Measurements from ENCODE around the gene WDR45.
A peak's percentile ranks its signal among the peaks of the same experiment; 100 is the strongest.

Gene WDR45

DNA sequence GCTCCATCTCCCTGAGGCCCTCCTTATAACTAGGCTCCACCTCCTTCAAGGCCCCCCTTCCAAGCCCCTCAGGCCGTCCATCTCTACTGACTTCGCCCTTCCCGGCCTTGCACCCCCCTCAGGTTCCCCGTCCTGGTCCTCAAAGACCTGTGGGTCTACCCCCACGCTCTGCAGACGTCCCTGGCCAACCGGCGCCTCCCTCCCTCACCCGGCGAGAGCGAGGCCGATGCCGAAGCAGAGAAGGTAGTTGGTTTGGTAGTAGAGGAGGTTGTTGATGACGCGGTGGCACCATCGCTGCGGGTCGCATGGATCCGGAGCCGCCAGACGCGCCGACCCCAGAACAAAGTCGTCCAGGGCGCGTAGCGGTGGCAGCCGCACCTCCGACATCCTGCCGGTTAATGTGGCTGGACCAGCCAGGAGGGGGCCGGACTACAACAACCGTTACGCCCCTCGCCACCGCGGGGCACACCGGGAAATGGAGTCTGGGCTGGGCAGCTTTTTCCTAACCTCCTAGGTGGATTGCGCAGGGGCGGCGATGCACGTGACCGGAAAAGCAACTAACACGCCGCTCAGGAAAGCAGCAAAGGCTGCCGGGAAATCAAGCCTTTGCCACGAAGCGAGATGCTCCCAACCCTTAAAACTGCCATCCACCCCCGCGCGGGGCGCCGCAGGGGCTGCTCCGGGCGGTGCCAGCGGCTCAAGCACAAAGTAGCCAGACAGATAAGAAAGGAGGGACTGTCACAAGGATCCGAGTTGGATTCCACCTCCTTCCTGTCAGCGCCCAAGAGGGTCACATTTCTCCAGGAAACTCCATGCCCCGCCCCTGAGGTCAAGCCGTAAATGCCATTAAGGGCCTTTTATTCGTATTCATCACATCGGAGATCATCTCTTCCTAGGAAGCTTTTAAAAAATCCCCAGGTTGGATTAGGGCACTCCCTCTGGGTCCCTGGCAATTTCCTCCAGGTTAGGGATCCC, 5.8 kb downstream of the WDR45 start, which contains the start of gene PRAF2:
Gene PRAF2 (minus strand): TSS at position 402 of the 975 bp plus-strand sequence. CDS start 15 bp downstream, at position 387.
- peak; percentile 82 for DNase-seq

DNA sequence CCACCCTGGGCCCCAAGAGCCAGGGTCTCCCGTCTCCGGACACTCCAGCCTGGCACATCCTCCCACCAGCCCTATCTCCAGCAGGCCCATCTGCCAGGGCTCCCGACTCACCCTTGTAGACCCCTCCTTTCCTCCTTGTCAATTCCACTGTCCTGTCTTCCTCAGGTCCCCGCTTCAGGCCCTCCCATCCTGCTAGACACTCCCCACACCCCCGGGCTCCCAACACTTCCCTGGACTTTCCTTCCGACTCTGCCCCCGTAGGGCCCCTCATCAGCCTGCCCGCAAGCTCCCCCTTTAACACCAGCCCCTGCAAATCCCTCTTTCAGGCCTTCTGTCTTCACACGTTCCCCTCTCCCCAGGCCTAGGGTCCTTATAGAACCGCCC, 7.0 kb downstream of the WDR45 start:
- no peak for DNase-seq

DNA sequence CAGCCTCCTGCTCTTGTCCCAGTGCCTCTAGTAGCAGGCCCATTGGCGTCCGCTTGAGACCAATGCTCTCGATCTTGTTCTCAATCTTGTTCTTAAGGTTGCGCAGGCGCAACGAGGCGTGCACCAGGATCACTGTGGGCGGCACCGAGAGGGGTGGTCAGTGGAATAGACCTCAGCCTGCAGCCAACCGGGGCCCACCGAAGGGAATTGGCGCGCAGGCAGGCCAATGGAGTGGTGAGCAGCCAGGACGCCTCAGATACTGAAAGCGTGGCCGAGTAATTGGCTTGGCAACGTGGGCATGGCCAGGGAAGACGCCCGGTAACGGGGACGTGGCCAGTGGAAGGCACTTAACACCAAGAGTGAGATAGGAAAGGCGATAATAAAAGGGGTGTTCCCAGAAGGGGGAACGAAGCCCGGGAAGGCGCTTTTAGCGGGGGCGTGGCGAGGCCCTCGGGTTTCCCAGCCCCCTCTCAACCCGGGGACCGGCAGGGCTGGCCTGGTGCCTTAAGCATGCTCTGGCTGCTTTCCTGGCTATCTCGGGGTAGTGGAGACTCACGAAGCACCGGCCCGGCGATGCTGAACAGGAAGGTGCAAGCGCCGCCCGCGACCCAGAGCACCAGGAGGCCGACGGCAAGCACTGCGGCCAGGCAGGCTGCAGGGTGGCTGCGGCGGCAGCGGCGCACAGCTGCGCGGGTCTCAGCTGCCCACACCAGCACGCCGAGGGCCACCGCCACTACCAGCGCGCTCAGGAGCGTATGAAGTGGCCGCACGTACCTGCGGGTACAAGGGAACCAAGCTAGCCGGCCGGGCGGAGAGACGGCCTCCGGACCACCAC, 7.6 kb downstream of the WDR45 start:
- no peak for DNase-seq

DNA sequence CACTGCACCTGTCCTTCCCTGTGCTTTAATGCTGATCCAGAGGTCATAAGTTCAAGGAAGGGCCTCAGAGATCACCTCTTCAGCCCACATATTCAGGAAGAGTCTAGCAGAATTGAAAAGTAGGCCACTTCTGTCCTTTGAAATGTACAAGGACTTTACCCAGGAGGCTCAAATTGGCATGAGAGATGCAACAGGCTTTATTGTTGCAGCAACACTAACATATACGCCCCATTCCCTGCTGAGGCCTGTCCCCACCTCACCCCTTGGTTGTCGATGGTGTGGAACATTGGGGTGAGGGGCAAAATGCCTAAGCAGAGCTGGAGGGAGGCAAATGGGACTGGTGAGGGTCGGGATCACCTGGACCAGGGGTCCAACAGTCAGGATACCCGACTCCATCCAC, 8.7 kb downstream of the WDR45 start:
- no peak for DNase-seq

DNA sequence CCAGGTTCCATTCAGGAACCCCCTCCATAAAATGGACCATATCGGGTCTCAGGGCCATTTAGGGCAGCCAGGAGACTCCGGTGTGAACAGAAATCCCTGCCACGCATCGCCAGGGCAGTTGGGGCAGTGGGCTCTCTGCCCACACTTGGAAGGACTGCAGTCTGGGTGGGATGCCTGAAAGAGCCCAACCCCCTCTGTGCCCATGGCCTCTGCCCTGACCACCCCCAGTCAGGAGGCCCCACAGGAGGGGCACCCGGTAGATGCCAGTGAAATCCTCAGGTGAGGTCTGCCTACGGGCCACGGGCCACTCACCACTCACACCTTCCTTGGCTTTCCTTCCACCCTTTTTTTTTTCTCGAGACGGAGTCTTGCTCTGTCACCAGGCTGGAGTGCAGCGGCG, 10.6 kb downstream of the WDR45 start:
- no peak for DNase-seq

DNA sequence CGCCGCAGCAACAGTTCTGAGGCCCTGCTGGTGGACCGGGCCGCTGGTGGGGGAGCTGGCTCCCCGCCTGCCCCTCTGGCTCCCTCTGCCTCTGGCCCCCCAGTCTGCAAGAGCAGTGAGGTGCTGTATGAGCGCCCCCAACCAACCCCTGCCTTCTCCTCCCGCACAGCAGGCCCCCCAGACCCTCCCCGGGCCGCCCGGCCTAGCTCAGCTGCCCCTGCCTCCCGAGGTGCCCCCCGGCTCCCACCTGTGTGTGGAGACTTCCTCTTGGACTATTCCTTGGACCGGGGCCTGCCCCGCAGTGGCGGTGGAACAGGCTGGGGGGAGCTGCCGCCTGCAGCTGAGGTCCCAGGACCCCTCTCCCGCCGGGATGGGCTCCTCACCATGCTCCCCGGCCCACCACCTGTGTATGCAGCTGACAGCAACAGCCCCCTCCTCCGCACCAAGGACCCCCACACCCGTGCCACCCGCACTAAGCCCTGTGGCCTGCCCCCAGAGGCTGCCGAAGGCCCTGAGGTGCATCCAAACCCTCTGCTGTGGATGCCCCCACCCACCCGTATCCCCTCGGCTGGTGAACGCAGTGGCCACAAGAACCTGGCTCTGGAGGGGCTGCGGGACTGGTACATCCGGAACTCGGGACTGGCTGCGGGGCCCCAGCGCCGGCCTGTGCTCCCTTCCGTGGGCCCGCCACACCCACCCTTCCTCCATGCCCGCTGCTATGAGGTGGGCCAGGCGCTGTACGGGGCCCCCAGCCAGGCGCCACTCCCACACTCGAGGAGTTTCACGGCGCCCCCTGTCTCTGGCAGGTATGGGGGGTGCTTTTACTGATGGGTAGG, 12.2 kb downstream of the WDR45 start:
- no peak for DNase-seq

DNA sequence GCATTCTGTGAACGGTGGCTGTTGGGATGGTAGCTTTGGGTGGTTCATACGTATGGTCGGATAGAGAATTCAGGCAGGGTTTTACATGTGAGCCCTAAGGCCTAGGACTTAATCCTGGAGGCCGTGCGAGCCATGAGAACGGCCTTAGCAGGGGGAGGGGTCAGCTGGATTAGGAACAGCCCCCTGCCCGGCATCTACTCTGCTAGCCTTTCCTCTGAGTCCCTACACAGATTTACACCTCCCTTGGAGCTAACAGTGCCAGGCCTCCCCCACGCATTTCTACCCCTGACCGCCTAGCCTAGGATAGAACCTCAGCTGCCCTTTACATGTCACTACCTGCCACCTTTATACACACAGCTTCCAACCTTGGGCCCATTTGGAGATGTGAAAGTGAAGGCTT, 13.0 kb downstream of the WDR45 start:
- no peak for DNase-seq

DNA sequence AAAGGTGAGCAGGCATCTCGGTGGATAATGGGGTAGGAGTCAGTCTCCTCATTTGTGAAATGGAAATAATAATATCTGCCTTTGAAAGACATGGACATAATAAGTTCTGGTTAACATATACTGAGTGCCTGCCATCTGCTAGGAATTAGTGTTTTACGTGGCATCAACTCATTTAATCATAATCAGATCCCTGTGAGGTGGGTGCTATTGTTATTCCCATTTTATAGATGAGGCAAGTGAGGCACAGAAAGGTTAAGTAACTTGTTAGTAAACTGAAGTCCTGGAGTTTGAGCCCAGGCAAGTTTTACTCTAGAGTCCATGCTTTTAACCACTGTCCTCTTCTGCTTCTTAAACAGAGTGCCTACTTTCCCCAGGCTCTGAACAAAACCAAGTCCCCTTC, 13.4 kb downstream of the WDR45 start:
- DNase-seq: no peak

DNA sequence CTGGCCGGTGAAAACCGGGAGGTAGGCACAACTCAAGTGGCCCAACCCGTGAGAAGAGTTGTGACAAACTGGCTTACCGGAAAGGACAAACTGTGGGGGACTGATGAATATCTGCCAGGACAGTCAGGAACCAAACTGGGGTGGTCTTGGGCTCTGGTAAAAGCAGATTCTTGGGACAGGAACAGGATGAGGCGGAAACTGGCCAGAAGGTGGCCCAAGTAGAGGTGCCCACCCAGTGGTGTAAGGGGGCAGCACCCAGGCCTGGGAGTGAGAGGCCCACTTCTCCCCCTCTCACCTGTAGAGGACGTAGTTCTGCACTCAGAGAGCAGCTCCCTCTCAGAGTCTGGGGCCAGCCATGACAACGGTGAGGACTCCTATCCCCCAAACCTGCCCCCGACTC, 15.0 kb downstream of the WDR45 start:
- no peak for DNase-seq

DNA sequence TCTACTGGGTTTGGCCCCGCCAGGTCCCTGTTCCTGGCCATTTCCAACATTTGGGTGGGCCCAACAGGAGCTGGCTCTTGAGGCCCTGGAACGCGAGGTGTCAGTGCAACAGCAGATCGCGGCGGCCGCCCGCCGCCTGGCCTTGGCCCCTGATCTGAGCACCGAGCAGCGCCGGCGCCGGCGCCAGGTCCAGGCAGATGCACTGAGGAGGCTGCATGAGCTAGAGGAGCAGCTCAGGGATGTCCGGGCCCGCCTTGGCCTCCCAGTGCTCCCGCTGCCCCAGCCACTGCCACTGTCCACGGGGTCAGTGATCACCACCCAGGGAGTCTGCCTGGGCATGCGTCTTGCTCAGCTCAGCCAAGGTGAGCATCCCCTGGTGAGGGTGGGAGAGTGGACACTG, 15.4 kb downstream of the WDR45 start:
- no peak for DNase-seq

DNA sequence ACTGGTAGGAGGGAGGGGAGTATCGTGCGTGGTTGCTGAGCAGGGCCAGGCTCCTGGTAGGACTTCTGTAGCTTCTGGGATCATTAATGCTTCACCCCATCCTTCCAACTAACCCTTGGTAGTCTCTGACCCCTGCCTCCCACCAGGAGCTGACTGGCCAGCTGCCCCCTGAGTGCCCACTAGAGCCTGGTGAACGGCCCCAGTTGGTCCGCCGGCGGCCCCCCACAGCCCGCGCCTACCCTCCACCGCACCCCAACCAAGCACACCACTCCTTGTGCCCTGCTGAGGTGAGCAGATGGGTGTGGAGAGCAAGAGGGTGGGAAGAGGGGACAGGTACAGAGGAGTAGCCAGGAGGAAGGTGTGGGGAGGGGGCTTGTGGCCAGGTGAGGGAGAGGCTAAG, 16.0 kb downstream of the WDR45 start:
- DNase-seq: no peak

DNA sequence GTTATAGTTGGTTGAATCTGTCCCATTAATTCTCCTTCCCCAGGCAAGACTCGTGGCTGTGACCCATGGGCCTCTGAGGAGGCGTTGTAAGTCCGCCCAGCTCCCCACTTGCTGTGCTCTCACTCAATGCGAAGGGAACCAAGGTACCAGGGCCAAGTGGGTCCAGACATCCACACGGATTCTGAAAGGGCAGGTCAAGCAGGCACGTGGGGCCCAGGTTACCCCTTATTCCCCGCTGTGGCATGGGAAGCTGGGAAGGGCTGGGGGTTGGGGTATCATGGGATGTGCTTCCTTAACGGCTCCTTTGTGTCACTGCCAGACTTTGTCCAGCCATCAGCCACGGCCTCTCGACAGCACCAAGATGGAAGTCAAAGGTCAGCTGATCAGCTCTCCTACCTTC, 17.8 kb downstream of the WDR45 start:
- DNase-seq: no peak

DNA sequence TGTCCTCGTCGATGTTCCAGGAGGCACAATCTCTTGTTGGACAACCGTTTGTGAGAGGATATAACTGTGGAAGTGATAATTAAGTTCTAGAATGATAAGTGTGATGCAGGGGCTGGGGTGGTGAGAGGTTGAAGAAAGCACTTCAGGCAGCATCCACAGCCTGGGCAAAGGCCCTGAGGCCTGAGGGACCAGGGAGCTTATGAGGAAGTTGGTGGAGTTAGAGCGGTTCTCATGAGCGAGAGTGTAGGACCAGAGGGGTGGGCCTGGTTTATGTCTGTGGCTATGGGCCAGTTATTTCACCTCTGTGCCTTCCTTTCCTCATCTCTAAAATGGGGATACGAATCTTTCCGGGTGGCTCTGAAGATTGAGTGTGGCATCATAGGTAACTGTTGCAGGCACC, 18.2 kb downstream of the WDR45 start:
- DNase-seq: no peak

DNA sequence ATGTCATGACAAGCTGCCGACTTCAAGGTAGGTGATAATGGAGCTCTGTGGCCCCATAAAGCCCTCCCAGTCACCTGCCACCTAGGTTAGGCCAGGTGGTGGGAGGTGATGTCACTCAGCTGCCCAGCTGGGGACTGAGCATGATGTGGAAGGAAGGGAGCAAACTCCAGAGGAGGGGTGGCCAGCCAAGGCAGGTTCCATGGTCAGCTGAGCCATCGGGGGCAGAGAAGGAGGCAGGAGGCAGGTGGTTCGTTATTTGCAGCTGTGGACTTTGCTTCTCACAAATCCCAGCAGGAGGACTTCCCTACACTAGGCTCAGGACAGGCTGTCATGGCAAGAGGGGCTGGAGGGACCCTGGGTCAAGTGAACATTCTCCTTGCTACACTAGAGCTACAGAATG, 18.8 kb downstream of the WDR45 start:
- no peak for DNase-seq

DNA sequence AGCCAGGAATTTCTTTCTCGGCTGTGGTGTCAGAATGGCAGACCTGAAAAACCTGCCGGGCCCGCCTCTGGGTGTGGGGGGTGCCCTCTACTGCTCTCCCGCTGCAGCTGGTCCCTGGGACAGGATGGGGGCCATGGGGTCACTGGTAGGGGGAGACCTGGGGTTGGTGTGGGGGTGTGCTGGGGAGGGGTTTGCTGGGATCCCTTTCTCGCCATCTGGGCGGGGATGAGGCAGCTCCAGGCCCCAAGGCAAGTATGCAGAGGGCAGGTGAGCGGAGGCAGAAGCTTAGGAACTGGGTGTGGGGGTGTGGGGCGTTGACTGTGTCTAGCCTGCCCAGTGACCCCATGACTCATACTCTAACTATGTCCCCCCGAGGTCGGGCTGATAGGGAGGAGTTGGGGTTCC, 20.0 kb downstream of the WDR45 start:
- DNase-seq: no peak

DNA sequence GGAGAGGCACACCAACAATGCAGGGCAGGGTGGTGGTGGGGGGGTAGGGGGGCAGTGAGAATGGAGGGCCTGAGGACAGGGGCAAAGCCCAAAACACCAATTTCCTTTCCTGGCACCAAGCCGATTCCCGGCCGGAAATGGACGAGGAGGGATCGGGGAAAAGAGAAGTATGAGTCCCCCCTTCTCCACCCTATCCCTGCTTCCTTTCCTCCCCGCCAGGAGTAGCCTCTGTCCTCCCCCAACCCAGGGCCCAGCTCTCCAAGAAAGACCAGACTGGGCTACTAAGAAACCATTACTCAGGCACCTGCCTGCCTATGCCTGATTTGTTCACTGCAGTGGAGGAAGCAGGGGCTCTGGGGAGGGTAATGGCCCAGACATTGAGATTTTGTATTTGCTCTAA, 20.5 kb downstream of the WDR45 start:
- no peak for DNase-seq

DNA sequence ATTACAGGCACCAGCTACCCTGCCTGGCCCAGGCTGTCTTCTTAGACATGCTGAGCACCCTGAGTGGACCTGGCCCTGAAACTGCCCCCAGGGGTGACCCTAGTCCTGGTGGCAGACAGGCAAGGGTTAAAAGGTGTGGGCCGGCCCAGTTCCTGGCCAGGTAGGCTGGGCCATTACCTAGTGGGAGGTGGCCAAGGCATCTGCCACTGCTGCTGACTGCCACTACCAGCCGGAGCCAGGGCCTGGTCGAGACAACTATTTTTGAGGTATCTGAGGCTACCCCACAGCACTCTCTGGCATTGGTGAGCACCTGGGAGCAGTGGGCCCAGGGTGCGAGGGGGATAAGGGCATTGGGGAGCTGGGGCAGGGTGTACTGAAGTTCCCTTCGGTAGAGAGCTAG, 20.9 kb downstream of the WDR45 start, which contains the start of gene CCDC120:
Gene CCDC120 (plus strand): TSS at position 206 of the 400 bp plus-strand sequence. CDS start 3,043 bp downstream, outside the sequence.
- no peak for DNase-seq

DNA sequence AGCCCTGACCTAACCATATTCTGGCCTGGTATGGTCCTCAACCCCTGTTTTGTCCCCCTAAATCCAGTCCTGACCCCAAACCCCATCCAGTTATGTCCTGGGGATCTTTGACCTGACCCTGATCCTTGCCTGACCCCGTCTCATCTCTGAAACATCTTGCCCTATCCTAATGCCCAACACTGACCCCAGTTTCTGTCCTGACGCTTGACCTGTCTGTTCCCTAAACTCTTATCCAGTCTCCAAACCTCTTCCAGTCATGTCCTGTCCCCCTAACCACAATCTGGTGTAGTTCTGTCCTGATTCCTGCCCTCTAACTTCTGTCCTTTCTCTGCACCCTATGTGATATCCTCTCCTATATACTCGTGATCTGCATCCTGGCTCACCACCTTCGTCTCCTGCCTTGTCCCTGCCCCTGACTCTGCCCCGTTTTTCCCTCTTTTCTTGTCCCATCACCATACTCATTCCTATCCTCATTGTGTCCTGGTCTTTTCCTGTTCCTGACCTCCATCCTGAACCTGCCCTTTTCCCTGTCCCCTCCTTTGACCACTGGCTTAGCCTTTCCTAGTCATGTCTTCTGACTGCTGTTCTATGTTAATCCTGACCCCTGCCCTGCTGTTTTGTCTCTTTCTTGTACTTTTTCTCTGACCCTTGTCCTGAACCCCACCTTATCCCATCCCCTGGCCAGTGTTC, 25.5 kb downstream of the WDR45 start:
- DNase-seq: no peak

DNA sequence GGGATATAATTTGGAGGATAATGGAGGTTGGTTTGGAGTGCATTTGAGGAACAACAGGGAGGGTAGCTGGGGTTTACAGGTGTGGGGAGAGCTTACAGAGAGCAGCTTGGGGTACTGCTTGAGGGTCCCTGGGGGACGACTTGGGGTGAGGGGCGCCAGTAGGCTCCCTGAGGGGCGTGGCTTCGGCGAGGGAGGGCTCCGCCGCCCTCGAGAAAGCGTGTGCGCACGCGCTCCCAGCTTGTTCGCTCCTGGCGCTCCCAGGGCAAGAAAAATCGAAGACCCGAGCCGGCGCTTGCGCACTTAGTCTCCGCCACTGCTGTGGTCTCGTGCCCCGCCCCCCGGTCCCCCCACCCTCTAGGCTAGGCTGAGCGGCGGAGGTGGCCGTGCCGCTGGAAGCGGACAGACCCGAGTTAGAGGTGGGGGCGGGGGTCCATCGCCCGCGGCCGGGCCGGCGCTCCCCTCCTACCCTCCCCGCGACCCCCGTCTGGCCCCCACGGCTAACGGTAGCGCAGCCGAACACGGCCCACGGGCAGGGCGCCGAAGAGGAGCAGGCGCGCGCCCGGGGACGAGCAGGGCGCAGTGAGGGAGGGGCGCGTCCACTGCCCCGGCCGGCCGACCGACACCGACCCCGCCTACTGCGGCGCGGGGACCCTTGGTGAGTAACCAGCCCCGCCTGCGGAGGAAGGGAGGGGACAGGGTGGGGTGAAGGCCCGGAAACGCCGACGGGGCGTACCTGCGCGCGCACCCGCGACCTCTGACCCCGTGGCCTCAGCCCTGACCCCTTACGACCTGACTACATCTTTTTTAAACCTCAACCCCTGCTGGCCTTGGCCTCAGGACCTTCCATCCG, 26.2 kb downstream of the WDR45 start:
- peak; percentile 75 for DNase-seq

DNA sequence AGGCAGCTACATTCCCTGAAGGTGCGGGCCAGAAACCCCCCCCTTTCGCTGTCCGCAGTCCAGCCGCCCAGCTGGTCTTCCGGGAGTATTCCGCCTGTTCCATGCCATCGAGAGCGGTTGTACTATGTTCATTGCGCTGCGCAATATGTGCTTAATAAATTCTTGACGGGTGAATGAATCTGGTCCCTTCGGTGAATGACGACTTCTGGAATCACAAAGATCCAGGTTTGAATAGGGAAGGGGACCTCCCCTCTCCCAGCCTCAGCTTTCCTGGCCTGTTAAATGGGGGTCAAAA, 35.8 kb downstream of the WDR45 start:
- no peak for DNase-seq

DNA sequence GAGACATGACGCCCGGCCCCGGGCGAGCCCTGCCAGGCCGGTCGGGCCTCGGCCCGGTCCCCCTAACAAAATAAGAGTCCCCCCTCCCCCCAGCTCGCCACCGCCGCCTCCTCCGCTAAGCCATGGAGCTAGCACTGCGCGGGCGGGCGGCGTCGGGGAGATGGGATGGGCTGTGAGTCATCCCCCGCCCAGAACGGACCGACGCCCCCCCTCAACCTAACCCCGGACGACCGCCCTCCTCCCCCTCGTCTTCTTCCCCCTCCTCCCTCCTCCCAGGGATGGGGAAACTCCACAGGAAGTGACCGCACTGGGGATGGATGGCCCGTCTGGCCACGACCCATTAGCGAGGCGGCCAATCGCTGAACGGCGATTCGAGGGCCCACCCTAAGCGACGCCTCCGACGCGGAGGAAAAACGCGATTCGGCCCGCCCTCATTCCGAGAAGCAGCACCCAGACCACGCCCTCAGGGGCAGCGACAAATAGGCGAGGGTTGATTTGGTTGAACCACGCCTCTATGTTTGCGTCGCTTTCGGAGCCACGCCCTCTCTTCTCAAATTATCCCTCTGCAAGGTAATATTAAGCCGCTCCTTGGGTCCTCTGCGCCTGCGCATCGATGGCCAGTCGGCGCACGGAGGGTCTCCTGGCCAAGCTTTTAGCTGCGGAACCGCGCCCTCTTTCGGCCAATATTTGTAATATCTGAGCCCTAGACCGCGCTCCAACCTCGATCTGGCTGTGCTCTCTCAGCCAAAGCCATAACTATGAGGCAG, 36.3 kb downstream of the WDR45 start, which contains the start of gene TFE3:
Gene TFE3 (minus strand): TSS at position 138 of the 767 bp plus-strand sequence. CDS start 131 bp downstream, at position 7.
- peak; percentile 97 for DNase-seq
